CD4-positive, alpha-beta T cell (primary cell): Measurements from ENCODE around the gene DNAJC6. TPM values are rescaled to one million over a fixed set of nuclear protein-coding genes. Genes with fewer than 3 reads are reported as not detected.

Experiments used
- ATAC-seq: fragments of 200-7000 bp; cut with Tn5 transposase; one replicate; pipeline ENCODE4 v1.10.0; 2022; ENCODE audit warnings: mild to moderate bottlenecking; ENCODE audit not compliant: poor library complexity
- CTCF ChIA-PET: fragments of 350-600 bp; sonication (Branson Sonifier 250); formaldehyde crosslinking; loops from one replicate; lab custom pipeline; 2021; ENCODE audit warnings: antibody characterized with exemption, inconsistent platforms; lab: Charles Lee
- POLR2A ChIA-PET: fragments of 350-600 bp; sonication (Branson Sonifier 250); formaldehyde crosslinking; loops from one replicate; lab custom pipeline; 2021; ENCODE audit warnings: antibody characterized with exemption, inconsistent platforms; lab: Charles Lee
- DNase-seq, 14 experiments: peaks; one replicate each; pipeline ENCODE4 v3.0.0-alpha.2; 2013 to 2020; ENCODE audit warnings: mixed read lengths in 2 of 14
- H3K27ac ChIP-seq, 2 donors: one replicate each; pipeline versions ENCODE4 v1.5.1 to v1.7.0; 2013; ENCODE audit warnings: low read length in 2 of 2, low read depth in 1 of 2, mild to moderate bottlenecking in 1 of 2
- H3K27me3 ChIP-seq, 2 experiments: 1 replicate in 1 of 2; 2 replicates in 1 of 2; pipeline versions ENCODE4 v1.6.1 to v1.7.0; 2013; ENCODE audit warnings: low read length in 2 of 2, control low read depth in 1 of 2, mild to moderate bottlenecking in 1 of 2, moderate library complexity in 1 of 2; ENCODE audit not compliant: insufficient read depth in 2 of 2, control insufficient read depth in 1 of 2
- H3K36me3 ChIP-seq: one replicate; pipeline ENCODE4 v1.6.1; 2013; ENCODE audit warnings: low read length, control low read depth; ENCODE audit not compliant: insufficient read depth
- H3K4me1 ChIP-seq: one replicate; pipeline ENCODE4 v1.6.1; 2013; ENCODE audit warnings: low read length, control low read depth; ENCODE audit not compliant: insufficient read depth
- H3K4me3 ChIP-seq: one replicate; pipeline ENCODE4 v1.5.1; 2013; ENCODE audit warnings: mild to moderate bottlenecking, low read length, moderate library complexity
- H3K9me3 ChIP-seq, 2 experiments: 1 replicate in 1 of 2; 2 replicates in 1 of 2; pipeline versions ENCODE4 v1.6.1 to v1.7.0; 2013; ENCODE audit warnings: low read length in 2 of 2, mild to moderate bottlenecking in 2 of 2, control low read depth in 1 of 2, moderate library complexity in 1 of 2; ENCODE audit not compliant: control insufficient read depth in 1 of 2, insufficient read depth in 1 of 2
- H3K27ac Mint-ChIP-seq: one replicate; pipeline ENCODE4 v1.8.0; 2020; ENCODE audit warnings: mixed read lengths
- H3K27me3 Mint-ChIP-seq: one replicate; pipeline ENCODE4 v1.8.0; 2021; ENCODE audit warnings: mixed read lengths
- H3K36me3 Mint-ChIP-seq: one replicate; pipeline ENCODE4 v1.8.0; 2021; ENCODE audit warnings: low read depth, mixed read lengths
- H3K4me1 Mint-ChIP-seq: one replicate; pipeline ENCODE4 v1.8.0; 2021; ENCODE audit warnings: low read depth, mixed read lengths
- H3K4me3 Mint-ChIP-seq: one replicate; pipeline ENCODE4 v1.8.0; 2020; ENCODE audit warnings: mild to moderate bottlenecking, mixed read lengths
- H3K9me3 Mint-ChIP-seq: one replicate; pipeline ENCODE4 v1.8.0; 2020; ENCODE audit warnings: mixed read lengths
- intact Hi-C, 2 experiments: fragments of 100-400 bp; cut with DNase I in 1 of 2; cut with micrococcal nuclease in 1 of 2; formaldehyde crosslinking; loops; one replicate each; pipeline versions ENCODE4 v1.15.1 to v1.9.0; 2023 to 2025; cut with DNase I, micrococcal nuclease
- total RNA-seq, 174 experiments: library from RNA in 2 of 174; stranded (reverse) in 2 of 174; gene quantifications; one replicate each; pipeline ENCODE4 v1.2.3 and lab custom pipeline; 2021 to 2026
- TF ChIP-seq, protein P1 (sequence below): fragments of 200-600 bp; IDR thresholded peaks from one replicate; pipeline ENCODE4 v1.8.0; 2022; ENCODE audit warnings: antibody characterized with exemption, mild to moderate bottlenecking

DNAJC6 gene
- total RNA-seq, 2 experiments from 2014 or later = 2.4 to 2.5 TPM

GRCh38 chr1:65409314-65409713, 100.0 kb downstream of the DNAJC6 start:
- Mint-ChIP-seq H3K27me3 (peaks cover 19% of the 10 kb centered on the region), H3K36me3 (peaks cover 4% of the 10 kb centered on the region), H3K4me3 (no peak overlapping the region), H3K27ac (no peak overlapping the region), H3K9me3 (no peaks in the 10 kb centered on the region), H3K4me1 (no peaks in the 10 kb centered on the region)
- DNase-seq (no peak), ATAC-seq (no peak)
- H3K27ac ChIP-seq = no peak overlapping the region
- intact Hi-C loops = no loop called here
- no peak overlapping the region for H3K4me3 ChIP-seq
- no peaks in the 10 kb centered on the region for H3K27me3 ChIP-seq
- no peaks in the 10 kb centered on the region for H3K4me1 ChIP-seq
- CTCF ChIA-PET = no interaction called here
- no peaks in the 10 kb centered on the region for H3K36me3 ChIP-seq
- TF ChIP-seq, protein P1, sequence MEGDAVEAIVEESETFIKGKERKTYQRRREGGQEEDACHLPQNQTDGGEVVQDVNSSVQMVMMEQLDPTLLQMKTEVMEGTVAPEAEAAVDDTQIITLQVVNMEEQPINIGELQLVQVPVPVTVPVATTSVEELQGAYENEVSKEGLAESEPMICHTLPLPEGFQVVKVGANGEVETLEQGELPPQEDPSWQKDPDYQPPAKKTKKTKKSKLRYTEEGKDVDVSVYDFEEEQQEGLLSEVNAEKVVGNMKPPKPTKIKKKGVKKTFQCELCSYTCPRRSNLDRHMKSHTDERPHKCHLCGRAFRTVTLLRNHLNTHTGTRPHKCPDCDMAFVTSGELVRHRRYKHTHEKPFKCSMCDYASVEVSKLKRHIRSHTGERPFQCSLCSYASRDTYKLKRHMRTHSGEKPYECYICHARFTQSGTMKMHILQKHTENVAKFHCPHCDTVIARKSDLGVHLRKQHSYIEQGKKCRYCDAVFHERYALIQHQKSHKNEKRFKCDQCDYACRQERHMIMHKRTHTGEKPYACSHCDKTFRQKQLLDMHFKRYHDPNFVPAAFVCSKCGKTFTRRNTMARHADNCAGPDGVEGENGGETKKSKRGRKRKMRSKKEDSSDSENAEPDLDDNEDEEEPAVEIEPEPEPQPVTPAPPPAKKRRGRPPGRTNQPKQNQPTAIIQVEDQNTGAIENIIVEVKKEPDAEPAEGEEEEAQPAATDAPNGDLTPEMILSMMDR = no peak
- POLR2A ChIA-PET = no interaction called here
- H3K9me3 ChIP-seq = no peaks in the 10 kb centered on the region

- POLR2A ChIA-PET = no interaction called here
- H3K4me3 ChIP-seq = no peak overlapping the region
- no peak for DNase-seq
- TF ChIP-seq, protein P1 = no peak
- Mint-ChIP-seq H3K27ac (no peak overlapping the region), H3K4me3 (no peak overlapping the region), H3K9me3 (no peaks in the 10 kb centered on the region), H3K36me3 (peaks cover 4% of the 10 kb centered on the region), H3K4me1 (no peaks in the 10 kb centered on the region), H3K27me3 (peaks cover 19% of the 10 kb centered on the region)
- intact Hi-C loops = loop anchor here in 1 of 2 experiments (10.0 kb wide), 1 partner anchor 835 kb away; no protein-coding TSS in a partner anchor
- CTCF ChIA-PET = no interaction called here
- H3K4me1 ChIP-seq = no peaks in the 10 kb centered on the region
- no peaks in the 10 kb centered on the region for H3K36me3 ChIP-seq
- ATAC-seq = no peak
- no peaks in the 10 kb centered on the region for H3K9me3 ChIP-seq
- no peaks in the 10 kb centered on the region for H3K27me3 ChIP-seq
- no peak overlapping the region for H3K27ac ChIP-seq
Measured at GRCh38 chr1:65409816-65410326, 100.5 kb downstream of the DNAJC6 start.

DNA sequence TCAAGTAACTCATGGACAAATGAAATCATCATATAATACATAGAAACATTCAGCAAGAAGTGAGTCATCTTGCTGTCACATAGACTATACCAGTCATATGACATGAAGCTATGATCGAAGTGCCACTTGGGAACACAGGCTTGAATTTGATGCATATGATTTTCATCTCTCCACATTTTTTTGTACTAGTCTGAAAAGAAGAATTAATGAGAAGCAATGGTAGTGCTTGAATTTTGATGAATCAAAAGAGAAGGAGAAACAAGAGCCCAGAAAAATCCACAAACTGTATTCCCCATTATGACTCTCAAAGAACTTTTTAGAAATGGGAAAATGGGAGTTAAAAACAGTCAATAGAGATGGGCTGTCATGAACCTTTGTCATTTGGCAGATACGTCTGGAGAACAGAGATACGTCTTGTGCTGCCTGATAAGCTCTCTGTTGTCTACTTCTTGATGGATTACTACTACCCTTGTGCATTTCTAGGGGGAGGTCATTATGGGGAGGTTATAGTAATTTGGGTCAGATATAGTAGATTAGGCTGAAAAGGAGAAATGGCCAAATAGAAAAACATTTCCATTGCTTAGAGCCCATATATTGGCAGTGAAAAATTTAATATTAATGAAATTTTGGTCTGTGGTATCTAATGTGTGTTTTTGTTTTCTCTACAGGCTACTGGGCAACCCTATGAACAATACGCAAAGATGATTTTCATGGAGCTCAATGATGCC, 103.1 kb downstream of the DNAJC6 start:
- Histone ChIP-seq H3K36me3 (no peaks in the 10 kb centered on the region), H3K9me3 (no peaks in the 10 kb centered on the region), H3K27ac (no peak overlapping the region), H3K4me1 (no peaks in the 10 kb centered on the region), H3K27me3 (no peaks in the 10 kb centered on the region), H3K4me3 (no peak overlapping the region)
- no peak overlapping the region for H3K27ac Mint-ChIP-seq
- H3K36me3 Mint-ChIP-seq = peaks cover 4% of the 10 kb centered on the region
- no peak for ATAC-seq
- H3K4me3 Mint-ChIP-seq = no peak overlapping the region
- H3K27me3 Mint-ChIP-seq = peaks cover 19% of the 10 kb centered on the region
- ChIA-PET CTCF (interaction anchor here (0.9 kb wide), 1 partner anchor 9 kb away, joined by 3 read pairs; no protein-coding TSS in a partner anchor), POLR2A (no interaction called here)
- DNase-seq = no peak
- H3K4me1 Mint-ChIP-seq = no peaks in the 10 kb centered on the region
- H3K9me3 Mint-ChIP-seq = no peaks in the 10 kb centered on the region
- intact Hi-C loops = loop anchor here in 1 of 2 experiments (10.0 kb wide), 1 partner anchor 832 kb away; no protein-coding TSS in a partner anchor
- TF ChIP-seq, protein P1 = no peak
